Nephron (organoid): Measurements from ENCODE around the gene NECTIN3.

Experiments used
- H3K27ac Mint-ChIP-seq, 3 experiments: 2 replicates each; pipeline ENCODE4 v1.8.0; 2020; ENCODE audit warnings: mixed read lengths in 3 of 3, mild to moderate bottlenecking in 2 of 3, moderate library complexity in 1 of 3
- H3K27me3 Mint-ChIP-seq: 2 replicates; pipeline ENCODE4 v1.8.0; 2021; ENCODE audit warnings: low read depth, mild to moderate bottlenecking, moderate library complexity, mixed read lengths
- H3K36me3 Mint-ChIP-seq: 2 replicates; pipeline ENCODE4 v1.8.0; 2020; ENCODE audit warnings: low read depth, mixed read lengths
- H3K4me1 Mint-ChIP-seq: 2 replicates; pipeline ENCODE4 v1.8.0; 2020; ENCODE audit warnings: mixed read lengths
- H3K4me3 Mint-ChIP-seq, 3 experiments: 2 replicates each; pipeline ENCODE4 v1.8.0; 2020; ENCODE audit warnings: mild to moderate bottlenecking in 3 of 3, mixed read lengths in 3 of 3, moderate library complexity in 2 of 3
- H3K9me3 Mint-ChIP-seq: 2 replicates; pipeline ENCODE4 v1.8.0; 2020; ENCODE audit warnings: mixed read lengths
- TF ChIP-seq, protein P1 (sequence below), 3 experiments: fragments of 200-600 bp; sonication (generic); IDR thresholded peaks; one replicate each; pipeline ENCODE4 v1.5.0; 2021; ENCODE audit warnings: antibody characterized with exemption in 3 of 3; ENCODE audit not compliant: unreplicated experiment in 3 of 3

Gene NECTIN3

DNA sequence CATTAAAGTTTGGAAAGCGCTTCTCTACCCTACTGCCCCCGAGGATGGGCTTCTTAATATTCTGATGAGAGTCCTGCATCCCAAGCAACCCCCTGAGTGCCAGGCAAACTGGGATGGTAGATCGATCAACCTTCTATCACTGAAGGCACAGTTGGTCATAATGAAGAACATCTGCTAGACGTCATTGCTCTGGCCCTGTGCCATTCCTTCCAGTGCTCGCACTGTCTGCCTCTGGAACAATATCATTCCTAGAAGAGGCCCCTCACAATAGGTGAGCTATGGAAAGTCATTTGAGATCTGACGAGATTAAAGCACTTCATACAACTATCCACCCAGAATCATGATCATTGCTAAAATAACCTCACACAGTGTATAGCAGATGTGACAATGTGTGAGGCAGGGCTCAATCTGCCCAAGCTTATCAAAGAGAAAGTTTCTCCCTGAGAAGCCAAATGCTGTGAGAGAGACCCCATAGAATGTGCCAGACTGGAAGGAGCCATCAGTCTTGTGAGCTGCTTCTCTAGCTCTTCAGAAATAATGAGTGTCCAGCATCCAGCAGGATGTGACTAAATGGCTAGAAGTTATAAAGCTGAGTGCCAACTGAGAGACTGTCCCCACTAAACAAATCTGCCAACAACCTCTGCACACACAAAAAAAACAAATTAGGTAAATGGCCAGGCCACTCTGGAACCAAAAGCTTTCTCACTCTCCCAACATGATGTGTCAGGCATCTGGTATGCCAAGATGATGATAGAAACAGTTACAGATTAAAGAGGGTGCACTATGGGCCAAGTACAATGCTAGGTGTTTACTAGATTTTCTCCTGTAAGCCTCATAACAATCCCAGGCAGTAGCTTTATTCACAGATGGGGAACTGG is 165.5 kb downstream of the NECTIN3 start:
- Mint-ChIP-seq H3K9me3 (peaks cover 9% of the 10 kb centered on the region), H3K4me1 (no peaks in the 10 kb centered on the region), H3K27me3 (no peaks in the 10 kb centered on the region), H3K4me3 (no peak overlapping the region), H3K36me3 (no peaks in the 10 kb centered on the region), H3K27ac (no peak overlapping the region)
- TF ChIP-seq, protein P1, sequence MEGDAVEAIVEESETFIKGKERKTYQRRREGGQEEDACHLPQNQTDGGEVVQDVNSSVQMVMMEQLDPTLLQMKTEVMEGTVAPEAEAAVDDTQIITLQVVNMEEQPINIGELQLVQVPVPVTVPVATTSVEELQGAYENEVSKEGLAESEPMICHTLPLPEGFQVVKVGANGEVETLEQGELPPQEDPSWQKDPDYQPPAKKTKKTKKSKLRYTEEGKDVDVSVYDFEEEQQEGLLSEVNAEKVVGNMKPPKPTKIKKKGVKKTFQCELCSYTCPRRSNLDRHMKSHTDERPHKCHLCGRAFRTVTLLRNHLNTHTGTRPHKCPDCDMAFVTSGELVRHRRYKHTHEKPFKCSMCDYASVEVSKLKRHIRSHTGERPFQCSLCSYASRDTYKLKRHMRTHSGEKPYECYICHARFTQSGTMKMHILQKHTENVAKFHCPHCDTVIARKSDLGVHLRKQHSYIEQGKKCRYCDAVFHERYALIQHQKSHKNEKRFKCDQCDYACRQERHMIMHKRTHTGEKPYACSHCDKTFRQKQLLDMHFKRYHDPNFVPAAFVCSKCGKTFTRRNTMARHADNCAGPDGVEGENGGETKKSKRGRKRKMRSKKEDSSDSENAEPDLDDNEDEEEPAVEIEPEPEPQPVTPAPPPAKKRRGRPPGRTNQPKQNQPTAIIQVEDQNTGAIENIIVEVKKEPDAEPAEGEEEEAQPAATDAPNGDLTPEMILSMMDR (IDR thresholded peaks at IDR 0.05; ENCODE audit: unreplicated experiment in 3 of 3): no peak

DNA sequence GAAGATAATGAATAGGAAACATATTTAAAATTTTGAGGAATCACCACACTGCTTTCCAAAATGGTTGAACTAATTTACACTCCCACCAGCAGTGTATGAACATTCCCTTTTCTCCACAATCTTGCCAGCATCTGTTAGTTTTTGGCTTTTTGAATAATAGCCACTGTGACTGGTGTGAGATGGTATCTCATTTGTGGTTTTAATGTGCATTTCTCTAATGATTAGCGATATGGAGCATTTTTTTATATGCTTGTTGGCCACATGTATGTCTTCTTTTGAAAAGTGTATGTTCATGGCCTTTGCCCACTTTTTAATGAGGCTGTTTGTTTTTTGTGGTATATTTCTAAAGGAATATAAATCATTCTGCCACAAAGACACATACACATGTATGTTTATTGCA is 166.3 kb downstream of the NECTIN3 start:
- no peaks in the 10 kb centered on the region for H3K36me3 Mint-ChIP-seq
- no peak overlapping the region for H3K4me3 Mint-ChIP-seq
- H3K27ac Mint-ChIP-seq: no peak overlapping the region
- no peaks in the 10 kb centered on the region for H3K4me1 Mint-ChIP-seq
- no peaks in the 10 kb centered on the region for H3K27me3 Mint-ChIP-seq
- TF ChIP-seq, protein P1 (IDR thresholded peaks at IDR 0.05; ENCODE audit: unreplicated experiment in 3 of 3): no peak
- H3K9me3 Mint-ChIP-seq: peaks cover 9% of the 10 kb centered on the region

DNA sequence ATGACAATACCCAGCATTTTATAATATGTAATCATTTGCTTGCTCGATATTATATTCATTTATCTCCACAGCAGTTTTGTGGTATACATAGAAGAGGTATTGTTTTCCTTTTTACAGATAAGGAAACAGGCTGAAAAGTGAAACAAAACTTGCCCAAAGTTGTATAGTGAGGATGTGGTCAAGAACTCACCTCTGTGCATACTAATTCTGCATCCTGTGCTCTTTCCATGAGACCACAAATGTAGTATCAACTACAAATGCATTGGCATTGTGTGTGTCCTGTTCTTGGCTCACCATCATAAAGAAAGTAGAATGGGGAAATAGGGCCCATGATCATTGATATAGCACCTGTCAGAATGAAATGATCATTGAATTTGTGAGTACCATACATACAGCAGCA is 167.3 kb downstream of the NECTIN3 start:
- TF ChIP-seq, protein P1 (IDR thresholded peaks at IDR 0.05; ENCODE audit: unreplicated experiment in 3 of 3): no peak
- H3K27ac Mint-ChIP-seq: no peak overlapping the region
- no peaks in the 10 kb centered on the region for H3K27me3 Mint-ChIP-seq
- no peak overlapping the region for H3K4me3 Mint-ChIP-seq
- peaks cover 12% of the 10 kb centered on the region for H3K9me3 Mint-ChIP-seq
- no peaks in the 10 kb centered on the region for H3K36me3 Mint-ChIP-seq
- no peaks in the 10 kb centered on the region for H3K4me1 Mint-ChIP-seq

DNA sequence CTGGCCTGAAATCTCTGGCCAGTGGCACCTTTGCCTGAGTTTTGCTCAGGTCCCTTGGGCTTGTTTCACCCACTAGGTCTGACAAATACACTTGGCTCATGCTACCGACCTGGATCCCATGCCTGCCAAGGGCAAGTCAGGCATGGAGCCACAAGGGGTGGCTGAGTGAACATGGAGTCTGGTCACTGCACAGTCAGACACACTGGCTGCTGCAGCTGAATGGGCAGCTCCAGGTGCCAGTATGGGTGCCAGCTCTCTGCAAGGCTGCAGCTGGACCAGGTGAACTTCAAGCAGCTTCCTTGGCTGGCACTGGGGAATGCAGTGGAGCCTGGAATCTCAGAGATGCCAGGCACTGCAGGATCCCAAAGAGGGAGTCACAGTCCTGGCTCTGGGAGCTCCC is 170.3 kb downstream of the NECTIN3 start:
- Mint-ChIP-seq H3K9me3 (peaks cover 12% of the 10 kb centered on the region), H3K4me3 (no peak overlapping the region), H3K36me3 (no peaks in the 10 kb centered on the region), H3K27ac (no peak overlapping the region), H3K4me1 (no peaks in the 10 kb centered on the region), H3K27me3 (no peaks in the 10 kb centered on the region)
- TF ChIP-seq, protein P1 (IDR thresholded peaks at IDR 0.05; ENCODE audit: unreplicated experiment in 3 of 3): no peak
